Transverse colon (tissue), 3 donors: ENCODE measurements around the gene TLR5.

Experiments used
- CTCF ChIP-seq, 5 experiments: fragments of 200-600 bp in 3 of 5; fragments of 450-650 bp in 2 of 5; sonication (generic) in 3 of 5; IDR thresholded peaks; 1 replicate in 2 of 5; 2 replicates in 3 of 5; pipeline ENCODE4 v1.5.1; 2016 to 2017; ENCODE audit warnings: antibody characterized with exemption in 5 of 5, inconsistent platforms in 3 of 5, mild to moderate bottlenecking in 2 of 5, moderate library complexity in 1 of 5
- EP300 ChIP-seq: sonication (generic); formaldehyde crosslinking; IDR thresholded peaks from one replicate; pipeline ENCODE4 v1.6.1; 2017; ENCODE audit warnings: antibody characterized with exemption, low read depth
- POLR2A ChIP-seq: fragments of 450-650 bp; IDR thresholded peaks from one replicate; pipeline ENCODE4 v1.6.1; 2016; ENCODE audit warnings: antibody characterized with exemption, mild to moderate bottlenecking, moderate library complexity

GRCh38 chr1:223183268-223183862 is 40.3 kb upstream of the TLR5 start:
- TF ChIP-seq CTCF (IDR thresholded peaks at IDR 0.05) (no peak), EP300 (no peak), POLR2A (no peak)
